ENCODE data around the gene MRPL19.
"Not testable (repeated sequence)": the region's sequence is repeated elsewhere in the genome, so short reads cannot be mapped to it uniquely, and the experiment has no call there.

Gene MRPL19

DNA sequence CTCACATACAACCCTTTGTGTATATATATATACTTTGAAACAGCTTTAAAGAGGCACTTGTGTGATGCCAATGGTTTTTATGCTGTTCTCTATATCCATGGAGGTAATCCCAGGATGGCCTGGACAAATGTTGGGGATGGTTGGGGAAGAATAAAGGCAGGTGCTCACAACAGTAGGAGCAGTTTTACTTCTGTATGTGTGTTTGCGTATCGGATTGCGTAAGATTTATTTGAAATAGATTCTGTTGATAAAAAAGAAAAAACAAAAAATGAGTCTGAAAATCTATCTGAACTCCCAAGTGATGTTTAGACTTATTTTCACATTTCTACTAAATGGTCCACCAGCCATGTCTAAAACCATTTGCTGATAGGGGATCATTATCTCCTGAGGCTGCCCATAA is 29.3 kb downstream of the MRPL19 start:
- no peak for DNase-seq

DNA sequence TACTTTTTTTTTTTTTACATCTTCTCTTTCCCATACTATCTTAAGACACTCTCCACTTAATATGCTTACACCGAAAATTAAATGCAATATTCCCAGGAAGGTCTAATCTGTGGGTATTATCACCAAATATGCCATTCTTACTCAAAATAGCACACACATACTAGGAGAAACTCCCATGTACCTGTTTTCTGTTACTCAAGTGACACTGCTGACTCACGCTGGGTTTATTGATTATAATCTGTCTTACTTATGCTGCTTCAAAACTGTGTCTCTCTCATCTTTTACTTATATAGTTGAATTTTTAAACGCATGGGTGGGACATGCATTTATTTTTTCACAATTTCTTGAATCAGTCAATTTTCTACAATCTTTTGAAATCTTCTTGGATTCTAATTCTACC is 29.9 kb downstream of the MRPL19 start:
- DNase-seq = no peak

DNA sequence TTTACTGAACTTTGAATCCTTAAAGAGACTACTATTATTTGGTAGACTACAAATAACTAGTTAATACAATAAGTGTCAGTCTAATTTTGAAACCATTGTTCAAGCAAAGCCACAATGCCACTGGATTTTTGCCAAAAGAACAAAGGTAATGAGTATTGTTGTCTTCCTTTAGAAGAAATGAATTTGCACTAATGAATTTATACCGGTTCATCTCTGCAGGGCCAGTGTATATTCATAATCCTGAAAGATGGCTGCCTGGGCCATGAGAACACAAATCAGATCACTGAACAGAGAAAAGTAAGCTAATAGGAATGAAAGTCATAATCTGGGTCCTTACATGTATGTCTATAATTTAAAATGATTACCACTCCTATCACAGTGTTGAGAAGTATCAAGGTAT is 33.0 kb downstream of the MRPL19 start:
- DNase-seq = no peak

DNA sequence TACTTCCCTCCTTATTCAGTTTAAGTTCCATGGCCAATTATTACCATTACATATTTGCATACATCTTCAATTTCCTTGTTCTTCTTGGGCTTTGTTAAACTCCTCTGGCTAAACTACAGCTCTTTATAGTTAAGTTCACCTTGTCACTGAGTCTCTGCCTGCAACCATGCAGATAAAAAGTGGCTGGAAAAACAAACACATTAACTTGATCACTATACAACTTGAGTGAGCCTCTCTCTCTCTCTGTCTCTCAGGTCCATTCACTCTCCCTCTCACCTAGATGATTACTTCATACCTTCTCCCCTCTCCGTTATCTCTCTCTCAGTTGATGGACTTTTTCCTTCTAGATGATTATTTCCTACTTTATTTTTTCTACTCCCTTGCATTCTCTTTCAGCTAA is 33.8 kb downstream of the MRPL19 start:
- no peak for DNase-seq

DNA sequence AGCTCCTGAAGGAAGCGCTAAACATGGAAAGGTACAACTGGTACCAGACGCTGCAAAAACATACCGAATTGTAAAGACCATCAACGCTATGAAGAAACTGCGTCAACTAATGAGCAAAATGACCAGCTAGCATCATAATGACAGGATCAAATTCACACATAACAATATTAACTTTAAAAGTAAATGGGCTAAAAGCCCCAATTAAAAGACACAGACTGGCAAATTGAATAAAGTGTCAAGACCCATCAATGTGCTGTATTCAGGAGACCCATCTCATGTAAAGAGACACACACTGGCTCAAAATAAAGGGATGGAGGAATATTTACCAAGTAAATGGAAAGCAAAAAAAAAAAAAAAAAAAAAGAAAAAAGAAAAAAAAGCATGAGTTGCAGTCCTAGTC is 36.8 kb downstream of the MRPL19 start:
- not testable (repeated sequence) for DNase-seq

DNA sequence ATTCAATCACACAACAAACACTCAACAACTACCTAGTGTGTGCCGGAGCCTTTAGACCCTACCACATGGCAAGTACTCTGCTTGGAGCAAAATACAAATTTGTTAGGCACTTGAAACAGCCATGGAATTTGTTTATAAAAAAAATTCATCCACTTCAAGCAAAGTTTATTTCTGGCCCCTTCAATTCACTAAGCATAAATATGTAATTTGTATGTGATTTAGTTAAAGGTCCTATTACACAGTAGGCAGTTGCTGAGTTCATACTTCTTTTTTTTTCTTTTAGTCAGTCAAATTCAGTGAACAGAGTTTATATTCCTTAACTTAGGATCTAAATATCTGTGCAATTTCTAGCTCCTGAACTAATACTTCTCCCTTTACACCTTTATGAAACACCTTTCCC is 41.6 kb downstream of the MRPL19 start:
- no peak for DNase-seq

DNA sequence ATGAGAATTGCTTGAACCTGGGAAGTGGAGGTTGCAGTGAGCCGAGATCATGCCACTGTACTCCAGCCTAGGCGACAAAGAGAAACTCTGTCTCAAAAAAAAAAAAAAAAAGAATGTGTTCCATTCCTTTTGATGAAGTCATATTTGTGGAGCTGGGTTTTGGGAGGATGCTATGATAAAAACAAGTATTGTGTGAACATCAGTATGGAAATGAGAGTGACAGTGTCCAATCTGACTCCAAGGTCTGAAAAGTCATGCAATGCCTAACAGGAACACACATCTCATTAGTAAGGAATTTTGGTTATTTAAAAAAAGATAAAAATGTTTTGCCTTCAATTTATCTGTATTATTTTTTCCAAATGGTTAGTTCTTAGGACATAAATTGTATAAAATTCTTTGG is 52.3 kb downstream of the MRPL19 start:
- DNase-seq = no peak

DNA sequence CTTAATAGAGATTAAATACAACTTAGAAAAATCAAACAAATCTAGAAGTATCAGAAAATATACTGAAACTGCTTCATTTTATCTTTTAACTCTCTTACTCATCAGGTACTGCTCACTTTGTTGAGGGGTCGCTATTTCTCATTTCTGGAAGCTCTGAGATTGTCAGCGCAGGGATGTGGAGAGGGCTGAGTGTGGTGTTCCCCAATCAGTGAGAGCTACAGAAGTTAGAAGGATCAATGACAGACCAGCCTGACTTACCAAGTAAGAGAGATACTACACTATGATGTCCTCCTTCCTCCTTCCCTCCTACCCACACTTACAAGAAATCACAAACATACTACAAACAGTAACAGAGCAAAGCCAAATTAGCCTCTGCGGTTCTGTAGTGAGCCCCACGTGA is 56.0 kb downstream of the MRPL19 start:
- no peak for DNase-seq

DNA sequence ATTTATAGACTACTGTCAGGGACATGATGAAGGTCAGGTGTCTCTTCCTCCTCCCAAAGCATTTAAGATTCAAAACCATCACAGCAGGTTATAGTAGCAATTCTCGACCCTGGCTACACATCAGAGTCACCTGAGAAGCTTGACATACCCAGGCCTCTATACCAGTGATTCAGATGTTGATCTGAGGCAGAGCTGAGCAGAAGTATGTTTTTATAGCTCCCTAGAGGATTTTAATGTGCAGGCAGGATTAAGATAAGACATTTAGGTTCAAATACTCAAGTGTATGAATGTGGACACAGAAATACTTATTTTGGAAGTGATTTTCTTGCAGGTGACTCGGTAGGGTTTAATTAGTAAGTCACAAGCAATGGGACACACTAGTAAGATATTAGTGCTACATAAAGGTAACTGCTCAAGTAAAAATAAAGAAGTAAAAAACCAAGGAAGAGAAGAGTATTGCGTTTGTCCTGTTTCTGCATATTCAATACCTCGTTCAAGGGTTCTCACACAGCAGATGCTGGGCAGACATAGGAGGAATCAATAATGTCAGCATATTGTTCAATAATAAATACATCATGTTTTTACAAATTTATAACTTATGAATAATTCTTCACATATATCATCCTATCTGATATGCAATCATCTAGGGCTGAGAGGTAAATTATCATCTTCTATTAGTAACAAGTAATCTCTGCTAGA is 57.2 kb downstream of the MRPL19 start:
- no peak for DNase-seq

DNA sequence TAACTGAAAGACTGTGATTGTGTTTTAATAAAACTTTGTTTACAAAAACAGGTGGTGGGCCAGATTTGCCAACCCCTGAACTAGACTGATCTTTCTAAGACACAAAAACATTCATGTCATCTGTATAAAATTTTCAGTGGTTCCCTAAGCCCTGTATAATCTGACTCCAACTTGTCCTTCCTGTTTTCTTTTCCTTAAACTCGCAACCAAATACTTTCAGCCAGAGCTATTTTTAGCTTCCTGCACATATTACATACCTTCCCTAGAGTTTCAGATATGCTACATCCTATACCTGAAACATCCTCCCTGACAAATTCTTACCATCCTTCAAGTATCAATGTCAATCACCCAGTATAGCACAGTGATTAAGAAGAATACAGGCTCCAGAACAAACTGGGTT is 59.3 kb downstream of the MRPL19 start:
- DNase-seq = no peak

DNA sequence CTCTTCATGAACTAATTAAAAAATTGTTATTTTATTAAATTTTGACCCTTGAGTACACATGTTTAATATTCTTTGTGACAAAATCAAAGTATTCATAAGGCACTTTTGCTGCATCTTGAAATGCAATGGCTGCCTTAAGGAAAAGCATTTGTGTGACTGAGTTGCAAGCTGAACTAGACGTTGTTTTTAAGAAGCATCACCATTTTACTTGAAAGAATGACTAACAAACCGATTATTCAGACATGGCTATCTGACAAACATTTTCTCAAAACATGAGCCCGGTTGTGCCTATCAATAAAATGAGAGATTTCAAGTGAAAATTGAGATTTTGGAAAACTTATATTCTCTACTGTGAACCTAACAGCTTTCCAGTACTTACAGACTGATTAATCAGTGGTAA is 61.3 kb downstream of the MRPL19 start:
- DNase-seq = no peak

DNA sequence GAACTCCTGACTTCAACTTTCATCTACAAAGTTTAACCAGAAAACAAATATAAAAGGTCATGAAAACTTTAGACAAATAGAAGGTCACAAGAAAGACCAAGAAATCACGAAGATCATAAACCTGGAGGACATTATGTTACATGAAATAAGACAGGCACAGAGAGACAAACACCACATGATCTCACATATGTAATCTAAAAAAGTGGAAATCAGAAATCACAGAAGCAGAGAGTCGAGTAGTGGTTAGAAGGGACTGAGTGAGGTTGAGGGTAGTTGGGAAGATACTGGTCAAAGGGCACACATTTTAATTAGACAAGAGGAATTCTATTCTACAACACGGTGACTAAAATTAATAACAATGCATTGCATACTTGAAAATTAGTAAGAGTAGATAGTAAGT is 62.7 kb downstream of the MRPL19 start:
- no peak for DNase-seq

DNA sequence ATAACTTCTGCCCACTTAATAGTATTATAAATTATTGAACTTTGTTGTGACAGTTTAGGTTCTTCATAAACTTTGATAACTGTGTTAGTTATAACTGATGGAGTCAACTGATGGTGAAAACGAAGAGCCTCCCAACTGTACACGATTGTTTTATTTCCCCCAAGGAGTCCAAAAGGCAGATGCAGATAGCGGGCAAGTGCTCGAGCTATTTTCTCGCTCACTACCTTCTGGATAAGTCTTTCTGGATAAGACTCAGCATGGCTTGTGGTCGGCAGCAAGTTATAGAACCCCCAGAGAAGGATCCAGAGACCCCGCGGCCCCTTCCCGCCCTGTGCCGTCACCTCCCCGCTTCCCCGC is 63.6 kb downstream of the MRPL19 start:
- no peak for DNase-seq

DNA sequence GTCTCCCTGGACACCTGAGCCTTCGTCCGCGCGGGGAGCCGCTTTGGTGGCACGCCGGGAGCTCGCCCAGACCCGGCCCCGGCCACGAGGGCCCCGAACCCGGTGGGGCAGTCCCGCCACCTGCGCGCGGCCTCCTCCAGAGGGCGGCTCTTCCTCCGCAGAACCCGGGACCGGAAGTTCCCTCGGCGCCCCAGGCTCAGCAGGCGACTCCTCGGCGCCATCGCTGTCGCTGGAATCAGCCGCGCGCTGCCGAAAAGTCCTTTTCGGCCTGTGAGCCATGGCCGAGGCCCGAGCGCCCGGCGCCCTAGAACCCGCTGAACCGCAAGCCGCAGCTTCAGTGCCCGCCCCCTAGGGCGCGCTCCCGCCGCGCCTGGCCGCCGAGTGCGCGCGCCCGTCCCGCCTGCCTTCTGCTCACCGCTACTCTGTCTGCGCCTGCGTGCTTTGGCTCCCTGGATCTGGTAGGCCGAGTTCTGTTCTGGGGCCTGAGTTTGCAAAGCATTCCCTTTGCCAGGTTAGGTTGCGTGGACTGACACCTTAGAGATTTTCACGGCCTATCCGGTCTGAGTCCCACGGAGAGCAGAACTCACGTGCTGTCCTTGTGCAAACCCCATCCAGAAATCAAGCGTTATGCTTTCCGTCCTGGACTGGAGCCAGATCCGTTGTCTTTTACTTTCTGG is 64.1 kb downstream of the MRPL19 start, which contains the start of gene GCFC2:
Gene GCFC2, minus strand, starts transcription at position 339 of the 677 bp plus-strand sequence. Its CDS starts 60 bp downstream, at position 279.
- peak; percentile 56 to 89 for DNase-seq

DNA sequence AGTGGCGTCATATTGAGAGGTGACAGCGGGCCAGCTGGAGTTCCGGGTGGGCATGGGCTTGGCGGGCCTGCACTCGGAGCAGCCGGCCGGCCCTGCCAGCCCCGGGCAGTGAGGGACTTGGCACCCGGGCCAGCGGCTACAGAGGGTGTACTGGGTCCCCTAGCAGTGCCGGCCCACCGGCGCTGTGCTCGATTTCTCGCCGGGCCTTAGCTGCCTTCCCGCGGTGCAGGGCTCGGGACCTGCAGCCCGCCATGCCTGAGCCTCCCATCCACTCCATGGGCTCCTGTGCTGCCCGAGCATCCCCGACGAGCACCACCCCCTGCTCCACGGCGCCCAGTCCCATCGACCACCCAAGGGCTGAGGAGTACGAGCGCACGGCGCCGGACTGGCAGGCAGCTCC is 65.0 kb downstream of the MRPL19 start:
- DNase-seq = not testable (repeated sequence)

DNA sequence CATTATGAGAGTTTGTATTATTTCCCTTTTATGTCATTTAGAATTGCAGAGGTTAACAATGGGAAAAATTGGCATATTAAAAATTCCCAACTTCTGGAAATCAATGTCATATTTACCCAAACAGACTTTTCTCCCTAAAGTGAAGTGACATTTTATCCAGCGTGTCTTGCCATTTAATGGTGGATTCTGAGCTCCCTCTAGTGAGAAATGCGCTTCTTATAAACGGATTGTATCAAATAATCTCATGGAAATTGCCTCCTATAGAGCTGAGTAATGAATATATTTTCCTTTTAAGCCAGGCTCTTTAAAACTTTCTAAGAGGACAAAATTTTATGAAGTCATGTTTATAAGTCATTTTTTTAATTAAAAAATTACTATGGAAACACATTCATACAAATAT is 69.8 kb downstream of the MRPL19 start:
- DNase-seq = no peak

DNA sequence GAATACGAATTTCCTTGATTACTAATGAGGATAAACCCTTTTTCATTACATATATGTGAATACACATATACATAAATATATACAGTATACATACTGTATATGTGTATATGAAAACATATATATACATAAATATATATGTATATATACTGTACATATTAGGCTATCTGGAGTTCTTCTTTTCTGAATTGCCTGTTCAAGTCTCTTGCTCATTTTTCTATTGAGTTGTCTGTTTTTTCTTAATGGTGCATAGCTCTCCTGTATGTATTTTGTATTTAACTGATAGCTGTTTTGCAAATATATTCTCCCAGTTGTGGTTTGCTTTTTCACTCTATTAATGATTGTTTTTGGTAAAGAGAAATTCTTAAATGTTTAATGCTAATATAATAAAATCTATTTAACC is 73.0 kb downstream of the MRPL19 start:
- no peak for DNase-seq

DNA sequence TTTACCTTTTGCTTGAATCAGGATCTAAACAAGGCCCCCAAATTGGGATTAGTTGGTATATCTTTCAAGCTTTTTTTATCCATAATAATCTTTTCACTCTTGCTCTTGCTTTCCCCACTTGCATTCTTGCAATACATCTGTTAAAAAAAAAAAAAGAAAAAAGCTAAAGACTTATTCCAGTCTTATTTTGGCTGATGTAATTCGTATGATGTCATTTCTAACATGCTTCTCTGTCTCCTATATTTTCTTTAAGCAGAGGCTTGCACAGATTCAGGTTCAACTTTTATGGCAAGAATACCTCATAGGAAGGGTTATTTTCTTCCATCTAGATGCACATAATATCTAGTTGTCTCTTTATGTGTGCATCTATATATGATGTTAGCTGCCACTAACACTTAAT is 73.9 kb downstream of the MRPL19 start:
- no peak for DNase-seq

DNA sequence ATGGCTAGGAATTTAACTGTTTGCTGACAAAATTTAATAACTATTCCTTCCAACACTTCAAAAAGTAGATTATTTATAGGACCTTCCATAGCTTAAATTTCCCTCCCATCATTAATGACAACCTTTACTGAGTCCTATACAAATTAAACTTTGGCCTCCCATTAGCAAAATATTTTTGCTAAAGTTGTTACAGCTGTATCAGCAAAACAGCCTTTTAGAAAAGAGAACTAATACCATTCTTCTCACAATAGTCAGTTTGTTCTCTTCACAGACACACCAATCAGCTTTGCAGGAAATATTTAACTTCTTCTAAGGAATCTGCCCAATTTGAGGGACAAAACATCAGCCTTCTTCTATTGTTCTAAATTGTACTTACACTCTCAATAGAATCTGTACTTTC is 76.1 kb downstream of the MRPL19 start:
- no peak for DNase-seq

DNA sequence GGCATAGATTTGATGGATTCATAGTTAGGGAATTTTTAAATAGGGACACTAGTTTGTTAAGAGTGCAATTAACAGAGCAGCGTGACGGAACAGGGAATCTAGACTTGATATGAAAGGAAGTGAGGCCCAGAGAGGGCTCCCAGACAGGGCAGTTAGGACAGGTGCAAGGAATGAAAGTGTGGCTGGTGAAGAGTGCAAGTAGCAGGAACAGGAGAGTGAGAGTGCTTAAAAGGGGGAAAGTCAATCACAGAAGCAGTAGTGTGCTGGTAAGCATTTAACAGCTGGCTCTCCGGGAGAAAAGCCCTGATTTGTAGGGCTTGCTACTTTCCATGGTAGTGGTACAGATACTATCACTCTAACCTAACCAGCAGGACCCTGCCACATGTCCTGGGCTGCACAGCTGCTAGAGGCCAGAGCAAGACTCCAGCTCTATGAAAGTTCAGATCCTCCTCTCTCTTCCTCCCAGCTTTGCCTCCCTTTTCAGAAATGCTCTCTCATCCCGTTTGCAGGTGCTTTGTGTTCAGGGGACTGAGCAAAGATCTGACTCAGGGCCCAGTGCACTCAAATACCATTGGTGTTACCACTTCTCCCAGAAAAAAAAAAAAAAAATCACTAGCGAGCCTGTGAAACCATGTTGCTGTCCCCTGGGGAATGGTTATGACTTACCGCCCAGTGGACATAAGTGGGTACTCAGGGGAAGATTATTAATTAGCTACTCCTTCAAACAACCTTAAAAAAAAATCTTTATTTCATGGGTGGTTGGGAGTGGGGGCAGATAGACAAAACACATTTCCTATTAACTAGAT is 82.2 kb downstream of the MRPL19 start:
- DNase-seq = no peak

DNA sequence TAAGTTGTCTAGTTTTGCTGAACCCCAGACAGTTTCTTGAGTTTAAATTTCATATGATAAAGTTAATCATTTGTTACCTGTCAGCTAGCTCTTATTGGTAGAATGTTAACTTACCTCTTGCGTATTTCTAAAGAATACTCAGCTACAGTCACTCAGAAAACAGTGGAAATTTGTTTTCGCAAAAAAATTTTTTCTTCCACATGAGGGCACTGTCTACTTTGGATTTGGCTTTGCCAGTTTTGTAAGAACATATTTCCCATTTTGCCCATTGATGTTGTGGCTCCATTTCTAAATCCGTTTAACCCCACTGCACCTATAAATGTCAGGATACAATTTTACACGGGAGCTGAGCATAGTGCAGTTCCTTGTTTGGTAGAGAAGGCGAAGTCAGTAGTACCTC is 83.3 kb downstream of the MRPL19 start:
- no peak for DNase-seq

DNA sequence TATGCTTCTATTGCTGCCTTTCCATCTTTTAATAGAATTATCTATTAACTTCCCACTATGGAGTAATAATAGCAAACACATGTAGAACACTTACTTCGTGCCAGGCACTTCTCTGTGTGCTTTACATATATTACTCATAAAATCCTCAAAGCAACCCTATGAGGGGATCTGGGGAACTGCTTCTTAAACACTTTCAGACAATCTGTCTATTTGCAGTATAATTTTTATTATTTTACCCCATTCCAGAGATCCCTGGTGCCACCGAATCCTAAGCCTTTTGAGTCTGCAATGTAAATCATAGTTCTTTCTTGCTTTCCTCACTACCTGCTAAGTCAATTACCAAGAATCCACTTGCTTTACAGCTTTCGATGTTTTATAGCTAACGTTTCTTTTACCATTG is 89.7 kb downstream of the MRPL19 start:
- no peak for DNase-seq

DNA sequence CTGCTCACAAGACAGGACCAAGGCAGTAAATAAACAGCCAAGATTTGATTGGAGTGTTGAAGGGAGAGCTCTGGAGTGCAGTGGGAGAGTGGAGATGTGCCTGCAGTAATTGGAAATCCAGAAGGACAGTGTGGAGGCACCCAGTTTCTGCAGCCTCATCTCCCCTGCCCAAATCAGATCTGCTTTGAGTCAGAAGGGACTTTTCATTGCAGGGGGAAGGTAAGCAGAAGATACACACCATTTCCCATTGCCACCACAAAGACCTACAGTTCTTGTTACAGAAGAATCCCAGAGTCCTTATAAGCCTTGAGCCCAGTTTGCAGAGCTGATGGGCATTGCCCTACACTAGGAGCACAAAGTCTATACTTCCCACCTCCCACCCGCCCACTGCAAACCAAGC is 91.4 kb downstream of the MRPL19 start:
- DNase-seq = no peak
